GM21381 (cell line): ENCODE data around the gene MMP15.

Source experiments
- ATAC-seq: cut with Tn5 transposase; IDR thresholded peaks from one replicate; pipeline ENCODE4 v1.9.1; 2021; ENCODE audit warnings: mild to moderate bottlenecking, moderate library complexity; ENCODE audit not compliant: unreplicated experiment

Gene MMP15

GRCh38 chr16:58018803-58019202, 6.8 kb upstream of the MMP15 start:
- no peak for ATAC-seq

- no peak for ATAC-seq
Measured at GRCh38 chr16:58019866-58020538, 5.6 kb upstream of the MMP15 start.

DNA sequence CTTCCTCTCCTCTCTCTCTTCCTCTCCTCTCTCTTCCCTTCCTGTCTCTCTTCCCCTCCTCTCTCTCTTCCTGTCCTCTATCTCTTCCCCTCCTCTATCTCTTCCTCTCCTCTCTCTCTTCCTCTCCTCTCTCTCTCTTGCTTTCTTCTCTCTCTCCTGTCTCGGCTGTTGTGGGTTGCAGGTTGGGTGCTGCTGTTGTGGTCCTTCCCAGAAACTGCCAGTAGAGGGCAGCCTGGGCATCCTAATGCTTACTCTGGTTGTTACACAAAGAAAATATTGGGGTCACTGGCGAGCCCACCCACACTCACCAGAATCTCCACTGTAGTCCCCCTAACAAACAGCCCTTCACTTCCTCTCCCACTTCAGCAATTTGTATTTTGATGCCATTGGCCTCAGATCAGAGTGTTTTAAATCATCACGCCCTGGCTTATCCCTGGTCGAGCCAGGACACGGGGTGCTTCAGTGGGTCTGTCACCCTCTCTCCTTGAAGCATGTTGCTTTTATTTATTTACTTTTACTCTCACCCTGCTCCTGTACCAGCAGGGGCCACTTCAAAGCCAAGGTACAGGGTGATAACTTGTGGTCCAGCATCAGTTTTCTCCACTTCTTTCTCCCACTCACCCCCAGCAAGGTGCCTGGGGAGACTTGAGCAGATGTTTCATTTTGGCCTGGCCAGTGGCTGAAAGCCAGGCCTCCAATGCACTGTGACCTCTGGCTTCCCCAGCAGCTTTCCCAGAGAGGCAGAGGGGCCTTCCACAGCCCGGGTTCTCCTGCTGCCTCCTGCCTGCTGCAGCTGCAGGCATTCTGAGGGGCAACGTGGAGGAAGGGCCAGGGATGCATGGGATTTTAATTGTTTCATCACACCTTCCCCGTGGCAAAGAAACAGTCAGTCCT, 4.7 kb upstream of the MMP15 start:
- no peak for ATAC-seq

- no peak for ATAC-seq
Measured at GRCh38 chr16:58021661-58022551, 3.6 kb upstream of the MMP15 start.

DNA sequence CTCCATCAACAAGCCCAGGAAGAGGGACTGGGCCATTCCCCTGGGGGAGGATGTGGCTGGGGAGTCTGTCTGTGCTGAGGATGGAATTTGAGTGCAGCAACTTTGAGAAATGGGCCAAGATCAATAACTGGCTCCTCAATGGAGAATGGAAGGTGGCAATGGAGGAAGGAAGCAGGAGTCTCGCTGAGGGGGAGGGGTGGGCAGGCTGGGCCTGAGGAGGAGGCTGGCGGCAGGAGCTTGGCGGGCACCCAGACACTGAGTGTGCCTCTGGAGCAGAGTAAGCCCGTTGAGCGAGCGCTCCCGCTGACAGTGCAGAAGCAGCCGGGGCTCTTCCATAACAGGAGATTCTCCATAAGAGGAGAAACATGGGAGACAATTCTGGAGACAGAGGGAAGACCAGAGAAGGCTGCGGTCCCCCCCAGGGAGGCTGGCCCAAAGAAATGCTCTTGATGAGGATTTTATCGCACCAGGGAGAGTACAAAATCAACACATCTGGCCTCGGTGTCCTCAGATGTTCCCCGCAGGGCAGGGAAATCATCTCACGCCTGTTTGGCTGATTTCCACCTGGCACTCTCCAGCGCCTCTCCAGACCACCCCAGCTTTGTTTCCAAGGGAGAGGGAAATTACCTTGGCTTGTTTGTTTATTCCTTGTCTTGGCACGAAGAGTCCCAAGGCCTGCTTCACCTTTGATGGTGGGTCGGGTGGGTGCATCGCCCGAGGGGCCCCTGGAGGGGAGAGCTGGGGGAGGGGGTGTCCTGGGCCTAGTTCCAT, 2.8 kb upstream of the MMP15 start:
- ATAC-seq, result no peak

GRCh38 chr16:58024486-58025350, 836 bp upstream of the MMP15 start:
- no peak for ATAC-seq

DNA sequence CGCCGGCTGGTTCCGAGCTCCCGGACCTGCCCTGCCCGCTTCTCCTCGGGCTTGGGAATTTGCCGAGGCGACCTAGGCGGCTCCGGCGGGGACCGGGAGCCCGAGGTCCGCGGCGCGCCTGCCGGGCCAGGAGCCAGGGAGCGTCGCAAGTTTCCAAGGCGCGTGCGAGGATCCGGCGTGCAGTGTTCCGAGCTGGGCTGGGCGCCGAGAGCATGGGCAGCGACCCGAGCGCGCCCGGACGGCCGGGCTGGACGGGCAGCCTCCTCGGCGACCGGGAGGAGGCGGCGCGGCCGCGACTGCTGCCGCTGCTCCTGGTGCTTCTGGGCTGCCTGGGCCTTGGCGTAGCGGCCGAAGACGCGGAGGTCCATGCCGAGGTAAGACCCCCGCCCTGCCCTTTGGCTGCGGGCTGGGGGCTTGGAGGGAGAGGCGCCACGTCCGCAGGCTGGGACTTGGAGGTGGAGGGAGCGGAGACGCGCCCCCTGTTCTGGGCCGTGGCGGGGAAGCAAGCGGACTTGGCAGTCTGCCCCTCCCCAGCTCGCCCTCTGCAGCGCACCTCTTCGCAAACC, 668 bp downstream of the MMP15 start:
- ATAC-seq, result no peak

DNA sequence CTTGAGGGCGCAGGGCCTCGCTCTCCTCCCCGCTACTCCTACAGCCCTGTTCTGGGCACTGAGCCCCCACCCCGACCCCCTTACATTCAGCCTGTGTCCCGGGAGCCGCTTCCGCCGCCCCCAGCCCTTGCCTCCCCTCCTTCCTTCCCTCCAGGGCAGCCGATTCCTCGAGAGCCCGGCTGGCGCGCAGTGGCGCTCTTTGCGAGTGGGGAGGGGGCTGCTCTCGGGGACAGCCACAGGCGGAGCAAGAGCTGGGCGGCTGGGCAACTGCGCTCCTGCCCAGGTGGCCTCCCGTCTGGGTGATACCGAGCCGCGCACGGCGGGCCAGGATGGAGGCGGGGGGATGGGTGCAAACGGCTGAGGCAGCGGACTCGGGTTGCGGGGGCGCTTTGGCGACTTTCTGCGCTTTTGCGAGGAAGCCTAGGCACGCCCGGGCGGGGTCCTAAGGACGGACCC, 1.2 kb downstream of the MMP15 start:
- no peak for ATAC-seq

- no peak for ATAC-seq
Measured at GRCh38 chr16:58027161-58027915, 1.8 kb downstream of the MMP15 start.

DNA sequence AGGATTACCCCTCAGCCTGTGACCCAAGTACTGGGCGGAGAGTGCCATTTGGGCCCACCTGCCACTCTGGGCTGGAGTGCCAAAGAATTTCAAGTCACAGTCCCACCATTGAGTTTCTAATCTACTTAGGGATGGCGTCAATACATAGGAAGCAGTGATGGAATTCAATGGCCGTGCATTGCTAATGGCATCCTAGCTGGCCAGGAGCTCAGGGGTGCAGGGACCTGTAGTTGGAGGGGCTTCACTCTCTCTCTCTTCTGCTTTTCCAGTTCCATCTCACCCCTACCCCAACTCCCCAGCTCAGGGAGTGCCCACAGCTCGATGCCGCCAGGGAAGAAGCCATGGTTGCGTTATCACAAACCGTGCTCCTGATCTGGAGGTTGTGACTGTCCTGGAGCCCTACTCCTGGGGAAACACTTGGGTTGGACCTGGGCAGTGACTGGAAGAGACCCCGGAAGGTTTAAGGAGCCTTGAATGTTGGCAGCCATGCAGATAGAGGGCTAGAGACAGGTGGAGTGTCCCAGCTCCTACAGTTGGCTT, 2.4 kb downstream of the MMP15 start:
- no peak for ATAC-seq

DNA sequence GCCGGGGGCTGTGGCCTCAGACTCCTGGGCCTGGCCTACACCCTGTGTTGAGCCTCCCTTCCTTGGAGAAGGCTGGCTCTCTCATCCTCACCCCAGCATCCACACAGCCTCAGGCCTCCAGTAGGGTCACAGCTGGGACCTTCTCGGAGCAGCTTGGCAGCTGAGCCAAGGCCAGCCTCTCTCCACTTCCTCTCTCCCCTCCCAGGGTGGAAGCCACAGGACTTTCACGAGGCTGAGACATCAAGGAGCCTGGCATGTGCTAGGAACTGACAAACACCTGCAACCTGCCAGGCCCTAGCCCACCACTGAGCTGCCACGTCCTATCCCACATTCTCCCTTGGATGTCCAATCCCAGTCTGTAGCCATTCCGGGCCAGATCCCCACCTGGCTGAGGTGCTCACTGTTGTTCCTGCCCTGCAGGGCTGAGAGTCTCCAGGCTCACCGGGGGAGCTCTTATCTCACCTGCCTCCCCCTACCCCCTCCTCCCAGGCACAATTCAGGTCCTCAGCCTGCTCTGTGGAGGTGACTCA, 3.1 kb downstream of the MMP15 start:
- ATAC-seq, result no peak

DNA sequence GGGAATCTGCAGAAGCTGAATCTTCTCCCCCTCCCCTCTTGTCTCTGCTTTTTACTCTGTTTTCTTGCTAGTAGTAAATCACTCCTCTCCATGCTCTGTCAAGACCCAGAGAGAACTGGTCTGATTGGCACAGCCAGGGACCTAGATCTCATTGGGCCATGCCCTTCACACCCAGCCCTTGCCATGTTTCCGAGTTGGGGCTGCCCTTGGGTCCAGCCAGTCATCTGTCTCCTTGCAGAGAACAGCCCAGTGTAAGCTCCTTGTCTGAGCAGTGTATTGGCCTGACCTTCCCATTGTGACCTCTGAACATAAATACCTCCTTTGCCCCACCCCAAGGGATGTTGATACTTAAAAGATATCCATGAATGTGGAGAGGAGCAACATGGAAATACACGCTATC, 3.9 kb downstream of the MMP15 start:
- no peak for ATAC-seq

DNA sequence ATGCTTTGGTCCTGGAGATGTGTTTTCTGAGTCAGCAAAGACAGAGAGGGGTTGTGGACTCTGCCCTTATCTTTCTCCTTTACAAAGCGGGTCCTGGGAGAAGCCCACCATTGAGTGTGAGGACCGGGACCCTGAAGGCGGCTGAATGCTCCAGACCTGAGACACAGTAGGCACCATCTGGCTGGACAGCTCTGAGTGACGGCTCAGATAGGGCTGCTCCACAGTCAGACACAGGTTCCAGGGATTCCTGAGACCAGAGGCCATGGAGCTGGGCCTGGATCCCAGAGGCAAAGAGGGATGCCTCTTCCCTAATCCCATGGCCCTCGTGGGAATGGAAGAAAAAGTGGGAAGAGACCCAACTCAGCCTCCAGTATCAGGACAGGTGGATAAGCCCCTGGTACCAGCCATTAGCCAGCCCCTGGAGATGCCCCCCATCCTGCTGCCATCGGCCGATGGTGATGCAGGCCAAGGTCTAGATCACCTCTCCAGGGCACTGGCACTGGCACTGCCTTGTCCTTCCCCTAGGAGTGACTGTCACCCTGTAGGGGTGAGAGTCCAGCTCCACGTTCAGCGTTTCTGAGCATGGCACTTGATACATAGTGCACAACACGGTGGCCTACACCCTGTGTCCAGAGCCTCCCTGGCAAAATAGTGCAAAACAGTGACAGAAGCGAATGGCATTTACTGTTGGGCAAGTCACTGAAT, 4.7 kb downstream of the MMP15 start:
- no peak for ATAC-seq

GRCh38 chr16:58031016-58031800, 5.7 kb downstream of the MMP15 start:
- ATAC-seq, result no peak

GRCh38 chr16:58032710-58033293, 7.2 kb downstream of the MMP15 start:
- no peak for ATAC-seq

DNA sequence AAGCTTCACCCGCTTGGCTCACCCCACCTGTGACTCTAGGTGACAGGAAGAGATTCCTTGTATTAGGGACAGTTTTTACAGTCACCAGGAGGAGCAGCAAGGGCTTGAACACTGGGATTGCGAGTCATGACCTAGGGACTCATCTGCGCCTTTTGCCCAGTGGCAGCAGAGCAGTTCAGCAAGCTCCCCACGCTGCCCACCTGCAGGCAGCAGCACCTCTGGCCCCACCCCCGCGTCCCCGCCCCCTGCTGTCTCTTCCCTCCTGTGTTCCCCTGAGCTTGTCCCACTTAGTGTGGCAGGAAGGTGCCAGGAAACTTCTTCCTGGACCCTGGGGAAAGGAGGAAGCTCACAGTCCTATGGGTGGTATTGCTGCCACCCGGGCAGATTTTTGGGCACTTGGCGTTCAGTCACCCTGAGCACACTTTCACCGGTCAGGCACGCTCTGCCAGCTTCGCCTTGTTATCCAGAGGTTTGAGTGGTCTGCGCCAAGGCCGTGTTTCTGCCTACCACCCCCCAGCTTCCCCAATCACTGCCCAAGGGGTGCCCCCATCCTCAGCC, 8.7 kb downstream of the MMP15 start:
- ATAC-seq, result no peak
